Activated B cell treated with CpG ODN at 0.5 μM for 24 hours (primary cell): ENCODE data around the gene SAMD14. TPM values are rescaled to one million over a fixed set of nuclear protein-coding genes. Genes with fewer than 3 reads are reported as not detected.
A peak's percentile ranks its signal among the peaks of the same experiment; 100 is the strongest.

Experiments used
- ATAC-seq: fragments of 200-7000 bp; cut with Tn5 transposase; one replicate; pipeline ENCODE4 v1.10.0; 2021; ENCODE audit warnings: low read depth, mild to moderate bottlenecking, moderate library complexity
- CTCF ChIA-PET: fragments of 350-600 bp; sonication (Branson Sonifier 250); formaldehyde crosslinking; loops from one replicate; lab custom pipeline; 2021; ENCODE audit warnings: antibody characterized with exemption; lab: Charles Lee
- POLR2A ChIA-PET: fragments of 350-600 bp; sonication (Branson Sonifier 250); formaldehyde crosslinking; loops from one replicate; lab custom pipeline; 2021; ENCODE audit warnings: antibody characterized with exemption; lab: Charles Lee
- DNase-seq: peaks from one replicate; pipeline ENCODE4 v3.0.0; 2022
- H3K27ac Mint-ChIP-seq: one replicate; pipeline ENCODE4 v1.8.0; 2020; ENCODE audit warnings: mixed read lengths
- H3K27me3 Mint-ChIP-seq: one replicate; pipeline ENCODE4 v1.8.0; 2021; ENCODE audit warnings: mixed read lengths
- H3K36me3 Mint-ChIP-seq: one replicate; pipeline ENCODE4 v1.8.0; 2021; ENCODE audit warnings: low read depth, mixed read lengths
- H3K4me1 Mint-ChIP-seq: one replicate; pipeline ENCODE4 v1.8.0; 2021; ENCODE audit warnings: mixed read lengths
- H3K4me3 Mint-ChIP-seq: one replicate; pipeline ENCODE4 v1.8.0; 2020; ENCODE audit warnings: mild to moderate bottlenecking, mixed read lengths
- H3K9me3 Mint-ChIP-seq: one replicate; pipeline ENCODE4 v1.8.0; 2020; ENCODE audit warnings: mixed read lengths
- CTCF ChIP-seq: fragments of 200-600 bp; IDR thresholded peaks from one replicate; pipeline ENCODE4 v1.8.0; 2022; ENCODE audit warnings: antibody characterized with exemption, mild to moderate bottlenecking
- intact Hi-C: fragments of 100-400 bp; cut with micrococcal nuclease; formaldehyde crosslinking; loops from one replicate; pipeline ENCODE4 v1.15.1; 2024
- total RNA-seq: library from RNA; stranded (reverse); gene quantifications from 2 replicates; pipeline ENCODE4 v1.2.3, GENCODE V29; 2022

SAMD14 gene
- total RNA-seq, 1 donor from 2014 or later: 4.7 TPM

GRCh38 chr17:50098583-50098982, 31.4 kb downstream of the SAMD14 start:
- ChIA-PET POLR2A (no interaction called here), CTCF (interaction anchor here (0.8 to 1.1 kb wide), 2 partner anchors 11 to 63 kb away, joined by 5 read pairs; no protein-coding TSS in a partner anchor)
- H3K9me3 Mint-ChIP-seq: no peaks in the 10 kb centered on the region
- intact Hi-C loops: loop anchor here (10.0 kb wide), 1 partner anchor 424 kb away; the partner anchor contains the start of gene SPOP
- no peak for TF ChIP-seq CTCF
- H3K4me1 Mint-ChIP-seq: peaks cover 28% of the 10 kb centered on the region
- H3K27me3 Mint-ChIP-seq: no peaks in the 10 kb centered on the region
- H3K27ac Mint-ChIP-seq: no peak overlapping the region
- no peak overlapping the region for H3K4me3 Mint-ChIP-seq
- DNase-seq (no peak), ATAC-seq (no peak)
- H3K36me3 Mint-ChIP-seq: peaks cover 42% of the 10 kb centered on the region

DNA sequence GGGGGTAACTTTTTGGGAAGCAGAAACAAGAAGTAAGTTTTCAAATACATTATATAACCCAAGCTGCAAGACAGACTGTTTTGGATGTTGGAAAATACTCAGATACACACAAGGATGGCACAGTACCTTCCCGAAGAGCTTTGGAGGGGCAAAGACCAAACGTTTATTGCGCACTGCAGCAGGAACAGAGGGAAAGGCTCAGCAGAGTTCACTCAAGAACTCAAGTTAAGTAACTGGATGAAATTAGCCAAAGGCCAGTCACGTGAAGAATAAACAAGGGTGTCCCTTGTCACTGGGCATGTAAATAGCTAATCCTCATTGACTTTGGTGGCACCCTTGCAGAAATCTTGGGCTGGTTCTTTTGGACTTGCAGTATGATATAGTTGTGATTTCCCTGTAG, 32.0 kb downstream of the SAMD14 start:
- ATAC-seq (no peak), DNase-seq (no peak)
- Mint-ChIP-seq H3K4me3 (no peak overlapping the region), H3K27me3 (no peaks in the 10 kb centered on the region), H3K36me3 (peaks cover 42% of the 10 kb centered on the region), H3K4me1 (peaks cover 28% of the 10 kb centered on the region), H3K27ac (no peak overlapping the region), H3K9me3 (no peaks in the 10 kb centered on the region)
- ChIA-PET POLR2A (no interaction called here), CTCF (interaction anchor here (0.8 to 1.8 kb wide), 4 partner anchors 10 to 201 kb away, joined by 3 to 5 read pairs (median 5); no protein-coding TSS in a partner anchor)
- no peak for TF ChIP-seq CTCF
- intact Hi-C loops: loop anchor here (10.0 kb wide), 1 partner anchor 423 kb away; the partner anchor contains the start of gene SPOP

DNA sequence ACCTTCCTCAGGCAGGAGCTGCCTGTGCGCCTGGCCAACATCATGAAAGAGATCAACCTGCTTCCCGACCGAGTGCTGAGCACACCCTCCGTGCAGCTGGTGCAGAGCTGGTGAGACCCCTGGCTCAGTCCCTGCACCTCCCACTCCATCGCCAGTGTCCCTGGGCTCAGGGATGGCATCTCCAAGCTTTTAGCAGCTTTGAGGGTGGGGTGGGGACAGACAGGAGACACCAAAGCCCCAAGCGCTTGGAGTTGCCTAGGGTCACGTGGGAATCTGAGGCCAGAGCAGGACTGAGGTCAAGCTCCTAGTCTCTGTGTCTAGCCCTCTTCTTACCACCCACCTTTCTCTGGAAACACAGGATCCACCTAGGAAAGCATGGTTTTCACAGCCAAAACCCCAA, 32.5 kb downstream of the SAMD14 start:
- intact Hi-C loops: loop anchor here (10.0 kb wide), 1 partner anchor 423 kb away; the partner anchor contains the start of gene SPOP
- no peaks in the 10 kb centered on the region for H3K27me3 Mint-ChIP-seq
- peaks cover 28% of the 10 kb centered on the region for H3K4me1 Mint-ChIP-seq
- H3K4me3 Mint-ChIP-seq: no peak overlapping the region
- no peak for DNase-seq
- TF ChIP-seq CTCF: no peak
- no peak overlapping the region for H3K27ac Mint-ChIP-seq
- H3K36me3 Mint-ChIP-seq: peaks cover 42% of the 10 kb centered on the region
- no peak for ATAC-seq
- ChIA-PET POLR2A (interaction anchor here (0.6 kb wide), 1 partner anchor 271 kb away, joined by 9 read pairs; no protein-coding TSS in a partner anchor), CTCF (interaction anchor here (1.1 to 1.8 kb wide), 3 partner anchors 10 to 201 kb away, joined by 3 to 5 read pairs (median 5); no protein-coding TSS in a partner anchor)
- H3K9me3 Mint-ChIP-seq: no peaks in the 10 kb centered on the region

GRCh38 chr17:50096758-50097157, 33.2 kb downstream of the SAMD14 start:
- CTCF ChIA-PET: interaction anchor here (1.2 to 1.8 kb wide), 3 partner anchors 9 to 200 kb away, joined by 3 to 5 read pairs (median 3); no protein-coding TSS in a partner anchor
- intact Hi-C loops: loop anchor here (10.0 kb wide), 1 partner anchor 422 kb away; the partner anchor contains the start of gene SPOP
- TF ChIP-seq CTCF: no peak
- H3K36me3 Mint-ChIP-seq: peaks cover 42% of the 10 kb centered on the region
- ATAC-seq: no peak
- DNase-seq: no peak
- H3K4me1 Mint-ChIP-seq: peaks cover 28% of the 10 kb centered on the region
- no peaks in the 10 kb centered on the region for H3K9me3 Mint-ChIP-seq
- POLR2A ChIA-PET: no interaction called here
- H3K27ac Mint-ChIP-seq: no peak overlapping the region
- H3K27me3 Mint-ChIP-seq: no peaks in the 10 kb centered on the region
- peak overlapping the region; percentile 96 for H3K4me3 Mint-ChIP-seq

DNA sequence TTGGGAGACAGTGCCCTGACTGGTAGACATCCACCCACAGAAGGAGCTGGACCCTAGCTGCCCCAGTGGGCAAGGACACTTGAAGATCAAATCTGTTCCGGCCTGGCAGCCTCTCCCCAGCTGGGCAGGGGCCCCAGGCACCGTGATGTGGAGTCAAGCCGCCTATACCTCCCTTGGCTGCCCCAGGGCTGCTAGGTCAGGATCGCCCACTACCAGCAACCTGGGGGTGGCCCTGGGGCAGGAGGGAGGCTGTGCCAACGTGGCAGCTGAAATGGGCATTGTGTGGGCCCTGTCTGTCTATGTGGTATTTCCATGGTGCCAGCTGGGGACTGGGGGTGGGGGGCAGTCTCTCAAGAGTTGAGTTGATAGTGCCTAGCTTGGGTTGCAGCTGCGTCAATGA, 33.9 kb downstream of the SAMD14 start:
- H3K9me3 Mint-ChIP-seq: no peaks in the 10 kb centered on the region
- peaks cover 39% of the 10 kb centered on the region for H3K36me3 Mint-ChIP-seq
- H3K27ac Mint-ChIP-seq: peak overlapping the region; percentile 94
- H3K4me1 Mint-ChIP-seq: peaks cover 28% of the 10 kb centered on the region
- intact Hi-C loops: loop anchor here (10.0 kb wide), 1 partner anchor 421 kb away; the partner anchor contains the start of gene SPOP
- no peak for ATAC-seq
- ChIA-PET POLR2A (no interaction called here), CTCF (interaction anchor here (1.0 to 1.8 kb wide), 4 partner anchors 8 to 201 kb away, joined by 3 to 5 read pairs (median 3); no protein-coding TSS in a partner anchor)
- no peak for TF ChIP-seq CTCF
- H3K4me3 Mint-ChIP-seq: peak overlapping the region; percentile 96
- no peak for DNase-seq
- H3K27me3 Mint-ChIP-seq: no peaks in the 10 kb centered on the region
